ENCODE measurements around the gene ATAD2B. TPM values are rescaled to one million over a fixed set of nuclear protein-coding genes. Genes with fewer than 3 reads are reported as not detected.

ATAD2B gene
- total RNA-seq, 1 donor from 2014 or later = 25.9 TPM

DNA sequence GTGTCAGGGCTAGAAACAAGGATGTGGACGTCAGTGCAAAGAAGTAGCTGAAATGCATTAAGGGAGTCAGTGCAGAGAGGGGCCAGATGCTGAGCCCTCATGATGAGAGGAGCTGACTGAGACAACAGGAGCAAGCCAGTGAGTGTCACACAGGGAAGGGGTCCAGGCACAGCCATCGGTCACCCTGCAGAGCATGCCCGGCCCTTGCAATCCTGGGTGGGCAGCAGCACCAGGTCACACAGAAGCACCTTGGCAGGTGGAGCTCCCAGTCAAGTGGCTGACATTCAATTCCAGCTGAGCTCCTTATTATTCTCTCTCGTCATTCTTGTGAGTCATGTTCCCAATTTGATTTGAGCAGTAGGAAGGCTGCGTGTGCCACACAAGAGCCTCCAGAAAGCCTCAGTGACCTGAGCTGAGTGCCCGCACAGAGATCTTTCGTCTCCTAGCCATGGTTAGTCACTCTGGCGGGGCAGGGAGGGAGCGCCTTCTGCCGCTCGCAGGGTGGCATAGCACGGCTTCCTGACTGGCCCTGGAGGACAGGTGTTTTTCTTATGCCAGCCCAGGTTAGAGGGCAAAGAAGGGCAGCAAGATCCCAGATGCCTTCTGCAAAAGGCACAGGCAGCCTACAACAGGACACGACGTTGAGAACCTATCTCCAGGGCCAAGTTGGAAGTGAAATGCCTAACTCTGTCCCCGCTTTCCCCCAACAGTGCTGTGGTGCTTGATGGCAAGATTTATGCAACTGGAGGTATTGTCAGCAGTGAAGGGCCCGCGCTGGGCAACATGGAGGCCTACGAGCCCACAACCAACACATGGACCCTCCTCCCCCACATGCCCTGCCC, 220.9 kb downstream of the ATAD2B start:
- Mint-ChIP-seq H3K27ac (no peak overlapping the region), H3K27me3 (ENCODE audit: insufficient read depth) (no peaks in the 10 kb centered on the region), H3K36me3 (ENCODE audit: low read depth) (peaks cover 2% of the 10 kb centered on the region), H3K9me3 (no peaks in the 10 kb centered on the region), H3K4me1 (ENCODE audit: low read depth) (no peaks in the 10 kb centered on the region), H3K4me3 (no peak overlapping the region)
- DNase-seq (ENCODE audit: low spot score) = no peak
- intact Hi-C loops (cut with micrococcal nuclease) = no loop called here

DNA sequence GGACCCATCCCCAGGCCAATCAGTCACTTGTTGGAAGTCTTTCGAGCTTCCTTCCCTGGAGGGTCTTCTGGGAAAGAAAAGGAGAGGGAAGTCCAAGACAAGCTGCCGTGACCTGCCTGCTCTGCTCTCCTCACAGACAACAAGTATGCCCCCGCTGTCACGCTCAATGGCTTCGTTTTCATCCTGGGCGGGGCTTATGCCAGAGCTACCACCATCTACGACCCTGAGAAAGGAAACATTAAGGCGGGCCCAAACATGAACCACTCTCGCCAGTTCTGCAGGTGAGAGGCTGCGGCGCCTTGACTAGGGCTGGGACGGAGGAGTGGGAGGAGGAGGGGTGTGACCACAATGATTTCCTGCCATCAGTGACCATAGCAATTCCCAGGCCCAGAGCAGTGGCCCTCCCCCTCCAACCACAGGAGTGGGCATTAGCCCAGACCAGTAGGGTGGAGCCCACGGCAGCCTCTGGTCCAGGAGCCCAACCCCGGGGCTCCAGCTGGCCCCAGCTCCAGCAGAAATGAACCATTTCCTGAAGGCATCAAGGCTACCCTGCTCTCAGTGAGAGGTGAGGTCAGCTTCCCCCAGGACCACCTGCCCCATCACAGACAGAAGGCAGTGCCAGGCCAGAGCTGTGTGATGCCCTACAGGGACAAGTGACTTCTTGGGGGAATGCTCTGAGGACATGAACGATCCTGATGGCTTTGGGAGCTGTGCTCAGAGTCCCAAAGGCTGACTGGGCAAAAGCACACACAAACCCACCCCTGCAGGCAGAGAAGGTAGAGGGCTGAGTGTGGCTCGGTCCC, 223.1 kb downstream of the ATAD2B start:
- no peaks in the 10 kb centered on the region for H3K4me1 Mint-ChIP-seq (ENCODE audit: low read depth)
- intact Hi-C loops (cut with micrococcal nuclease) = no loop called here
- no peaks in the 10 kb centered on the region for H3K9me3 Mint-ChIP-seq
- H3K4me3 Mint-ChIP-seq = no peak overlapping the region
- H3K27ac Mint-ChIP-seq = no peak overlapping the region
- DNase-seq (ENCODE audit: low spot score) = no peak
- peaks cover 2% of the 10 kb centered on the region for H3K36me3 Mint-ChIP-seq (ENCODE audit: low read depth)
- H3K27me3 Mint-ChIP-seq (ENCODE audit: insufficient read depth) = no peaks in the 10 kb centered on the region

DNA sequence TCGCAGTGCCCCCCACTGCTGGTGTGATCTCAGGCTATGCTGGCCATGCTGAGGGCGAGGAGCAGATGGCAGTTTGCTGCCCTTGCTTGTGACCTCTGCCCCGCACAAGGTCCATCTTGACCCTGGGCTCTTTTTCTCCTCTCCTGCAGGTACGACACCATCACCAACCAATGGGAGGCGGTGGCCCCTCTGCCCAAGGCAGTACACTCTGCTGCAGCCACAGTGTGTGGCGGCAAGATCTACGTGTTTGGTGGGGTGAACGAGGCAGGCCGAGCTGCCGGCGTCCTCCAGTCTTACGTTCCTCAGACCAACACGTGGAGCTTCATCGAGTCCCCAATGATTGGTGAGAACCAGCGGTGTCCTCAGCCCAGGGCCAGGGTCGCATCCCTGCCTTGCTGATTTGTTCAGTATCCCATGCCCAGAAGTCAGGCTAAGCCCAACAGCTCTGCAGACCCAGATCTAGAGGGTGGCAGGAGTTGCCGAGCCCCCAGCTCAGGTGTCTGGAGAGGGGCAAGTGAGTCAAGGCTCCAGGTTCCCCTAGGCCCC, 223.8 kb downstream of the ATAD2B start:
- peaks cover 2% of the 10 kb centered on the region for H3K36me3 Mint-ChIP-seq (ENCODE audit: low read depth)
- intact Hi-C loops (cut with micrococcal nuclease) = no loop called here
- no peak for DNase-seq (ENCODE audit: low spot score)
- H3K27ac Mint-ChIP-seq = no peak overlapping the region
- no peaks in the 10 kb centered on the region for H3K4me1 Mint-ChIP-seq (ENCODE audit: low read depth)
- H3K4me3 Mint-ChIP-seq = no peak overlapping the region
- no peaks in the 10 kb centered on the region for H3K9me3 Mint-ChIP-seq
- H3K27me3 Mint-ChIP-seq (ENCODE audit: insufficient read depth) = no peaks in the 10 kb centered on the region

DNA sequence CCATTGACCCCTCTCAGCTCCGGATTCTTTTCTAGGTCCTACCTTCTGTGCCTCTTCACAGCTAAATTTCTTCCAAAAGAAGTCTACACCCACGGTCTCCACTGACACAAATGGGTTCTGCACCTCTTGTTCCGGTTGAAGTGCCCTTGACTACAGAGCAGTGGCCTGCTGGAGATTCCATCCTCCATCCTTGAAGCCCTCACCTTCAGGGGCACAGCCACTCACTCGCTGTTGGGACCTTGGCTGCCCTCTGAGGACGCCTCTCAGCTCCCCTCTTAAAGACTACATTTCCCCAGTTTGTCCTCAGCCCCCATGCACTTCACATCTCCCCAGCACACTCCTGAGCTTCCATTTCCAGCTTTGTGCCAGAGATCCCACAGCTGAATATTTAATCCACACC, 226.3 kb downstream of the ATAD2B start:
- H3K4me1 Mint-ChIP-seq (ENCODE audit: low read depth) = no peaks in the 10 kb centered on the region

DNA sequence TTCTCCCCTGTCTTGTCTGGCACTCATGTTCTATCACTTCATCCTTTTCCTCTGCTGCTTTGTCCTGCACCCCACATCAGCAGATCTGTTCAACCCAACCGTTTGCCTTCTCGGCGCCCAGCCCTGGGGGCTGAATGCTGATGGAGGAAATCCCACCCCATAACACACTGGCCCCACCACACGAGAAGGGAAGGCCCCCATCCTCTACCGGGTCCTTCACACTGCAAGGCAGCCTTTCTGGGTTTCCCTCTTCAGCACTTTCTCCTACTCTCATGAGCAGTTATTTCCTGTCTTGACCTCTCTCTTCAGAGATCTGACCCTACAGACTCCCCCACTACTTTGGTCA, 227.4 kb downstream of the ATAD2B start:
- H3K36me3 Mint-ChIP-seq (ENCODE audit: low read depth) = peaks cover 2% of the 10 kb centered on the region
- DNase-seq (ENCODE audit: low spot score) = no peak
- intact Hi-C loops (cut with micrococcal nuclease) = no loop called here
- no peaks in the 10 kb centered on the region for H3K27me3 Mint-ChIP-seq (ENCODE audit: insufficient read depth)
- H3K9me3 Mint-ChIP-seq = no peaks in the 10 kb centered on the region
- H3K4me3 Mint-ChIP-seq = no peak overlapping the region
- H3K27ac Mint-ChIP-seq = peak overlapping the region; percentile 13
- H3K4me1 Mint-ChIP-seq (ENCODE audit: low read depth) = no peaks in the 10 kb centered on the region

More for the DNA sequence above, 226.3 kb downstream of the ATAD2B start:
- H3K27ac Mint-ChIP-seq = no peak overlapping the region
- no peak overlapping the region for H3K4me3 Mint-ChIP-seq
- no peaks in the 10 kb centered on the region for H3K27me3 Mint-ChIP-seq (ENCODE audit: insufficient read depth)
- intact Hi-C loops (cut with micrococcal nuclease) = no loop called here
- H3K36me3 Mint-ChIP-seq (ENCODE audit: low read depth) = peaks cover 2% of the 10 kb centered on the region
- DNase-seq (ENCODE audit: low spot score) = no peak
- no peaks in the 10 kb centered on the region for H3K9me3 Mint-ChIP-seq

DNA sequence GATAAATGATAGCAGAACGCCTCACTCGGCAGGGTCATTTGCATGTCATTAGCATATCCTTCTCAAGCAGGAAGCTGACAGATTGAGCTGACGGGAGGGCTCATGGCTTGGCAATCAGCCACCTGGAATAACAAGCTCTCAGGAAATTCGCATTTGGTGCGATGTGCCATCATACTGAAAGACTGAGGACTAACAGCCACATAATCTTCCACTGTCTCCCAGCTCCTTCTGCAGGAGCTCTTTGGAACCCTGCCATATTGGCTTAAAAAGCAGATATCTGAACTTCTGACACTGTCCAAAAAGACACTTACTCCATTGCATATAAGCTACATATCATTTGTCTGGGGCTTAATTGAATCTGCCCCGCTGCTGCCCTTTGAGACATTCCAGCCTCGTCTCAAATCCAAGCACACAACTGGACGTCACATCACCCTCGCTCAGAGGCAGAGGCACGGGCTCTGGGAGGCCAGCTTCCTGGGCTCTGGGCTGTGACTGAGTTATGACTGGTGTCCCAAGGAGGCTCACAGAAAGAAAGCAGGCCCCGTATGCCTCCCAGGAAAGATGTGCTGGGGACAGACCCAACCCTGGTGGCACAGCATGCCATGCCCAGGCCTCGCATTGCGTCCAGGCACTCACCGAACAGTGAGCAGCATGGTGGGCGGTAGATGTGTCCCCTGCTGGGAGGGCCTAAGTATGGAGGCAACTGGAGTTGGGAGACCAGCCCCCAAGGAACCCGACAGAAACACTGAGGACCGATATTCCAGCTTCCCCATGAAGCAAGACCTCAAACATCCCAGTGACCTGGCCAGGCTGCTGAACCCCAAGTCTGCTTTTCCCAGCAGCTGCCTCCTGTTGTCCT, 228.0 kb downstream of the ATAD2B start:
- Mint-ChIP-seq H3K36me3 (ENCODE audit: low read depth) (peaks cover 2% of the 10 kb centered on the region), H3K9me3 (no peaks in the 10 kb centered on the region), H3K27me3 (ENCODE audit: insufficient read depth) (no peaks in the 10 kb centered on the region), H3K4me1 (ENCODE audit: low read depth) (no peaks in the 10 kb centered on the region), H3K4me3 (no peak overlapping the region), H3K27ac (no peak overlapping the region)
- intact Hi-C loops (cut with micrococcal nuclease) = no loop called here
- DNase-seq (ENCODE audit: low spot score) = no peak

Other genes starting within 250 kb of the ATAD2B start
- 11.4 and 13.0 TPM in 2 replicates for gene UBXN2A, start 13.3 kb upstream of the ATAD2B start, total RNA-seq
- gene MFSD2B, start 83.0 kb upstream of the ATAD2B start, total RNA-seq = 0.12 TPM in 1 of 2 replicates, not detected in the other
- 21.9 and 23.1 TPM in 2 replicates for gene WDCP, start 120.3 kb upstream of the ATAD2B start, total RNA-seq
- gene FKBP1B, start 122.6 kb upstream of the ATAD2B start, total RNA-seq = 0.47 and 0.71 TPM in 2 replicates
- 128 and 145 TPM in 2 replicates for gene SF3B6, start 149.2 kb upstream of the ATAD2B start, total RNA-seq
- gene TP53I3, start 157.7 kb upstream of the ATAD2B start, total RNA-seq = 0.70 and 0.96 TPM in 2 replicates
- gene PFN4, start 196.2 kb upstream of the ATAD2B start, total RNA-seq = not detected in 2 replicates
- 3.1 and 4.8 TPM in 2 replicates for gene FAM228B, start 196.3 kb upstream of the ATAD2B start, total RNA-seq
- not detected in 2 replicates for gene FAM228A, start 247.9 kb upstream of the ATAD2B start, total RNA-seq

All from activated T-helper 1 cell treated with anti-CD3 and anti-CD28 coated beads, Interleukin-12 subunit alpha, Interleukin-12 subunit beta, Interleukin-2, Interleukin-4 antibody, amounts not matched to agents 30 ng/mL and 10 ng/mL and 1 ng/mL, durations not matched to agents 14 hours and 24 hours and 36 hours (primary cell).